Measurements from ENCODE around the gene CD99L2. TPM values are rescaled to one million over a fixed set of nuclear protein-coding genes. Genes with fewer than 3 reads are reported as not detected.

CD99L2 gene
- total RNA-seq, 4 donors from 2014 or later, result 12.3 to 22.4 (median 16.5) TPM

- Histone ChIP-seq H3K27me3 (no peaks in the 10 kb centered on the region), H3K36me3 (no peaks in the 10 kb centered on the region), H3K27ac (no peak overlapping the region), H3K4me1 (no peaks in the 10 kb centered on the region), H3K9me3 (no peaks in the 10 kb centered on the region), H3K4me3 (no peak overlapping the region)
- TF ChIP-seq POLR2AphosphoS5 (IDR thresholded peaks at IDR 0.05) (no peak), EP300 (IDR thresholded peaks at IDR 0.05; ENCODE audit: low read depth) (no peak), POLR2A (IDR thresholded peaks at IDR 0.05) (no peak)
- TF ChIP-seq, protein P1, sequence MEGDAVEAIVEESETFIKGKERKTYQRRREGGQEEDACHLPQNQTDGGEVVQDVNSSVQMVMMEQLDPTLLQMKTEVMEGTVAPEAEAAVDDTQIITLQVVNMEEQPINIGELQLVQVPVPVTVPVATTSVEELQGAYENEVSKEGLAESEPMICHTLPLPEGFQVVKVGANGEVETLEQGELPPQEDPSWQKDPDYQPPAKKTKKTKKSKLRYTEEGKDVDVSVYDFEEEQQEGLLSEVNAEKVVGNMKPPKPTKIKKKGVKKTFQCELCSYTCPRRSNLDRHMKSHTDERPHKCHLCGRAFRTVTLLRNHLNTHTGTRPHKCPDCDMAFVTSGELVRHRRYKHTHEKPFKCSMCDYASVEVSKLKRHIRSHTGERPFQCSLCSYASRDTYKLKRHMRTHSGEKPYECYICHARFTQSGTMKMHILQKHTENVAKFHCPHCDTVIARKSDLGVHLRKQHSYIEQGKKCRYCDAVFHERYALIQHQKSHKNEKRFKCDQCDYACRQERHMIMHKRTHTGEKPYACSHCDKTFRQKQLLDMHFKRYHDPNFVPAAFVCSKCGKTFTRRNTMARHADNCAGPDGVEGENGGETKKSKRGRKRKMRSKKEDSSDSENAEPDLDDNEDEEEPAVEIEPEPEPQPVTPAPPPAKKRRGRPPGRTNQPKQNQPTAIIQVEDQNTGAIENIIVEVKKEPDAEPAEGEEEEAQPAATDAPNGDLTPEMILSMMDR (IDR thresholded peaks at IDR 0.05), result no peak
- in situ Hi-C loops (cut with MboI; ENCODE audit: low pct_ligation_motif_present in 1 of 4, low pct_unique_long_range_greater_than_20kb in 1 of 4, low sequenced_read_pairs in 3 of 4) (loop anchor here in 1 of 4 donors (25.0 kb wide), 1 partner anchor 99 kb away; no protein-coding TSS in a partner anchor), intact Hi-C loops (cut with DNase I; ENCODE audit: low total_unique reads) (no loop called here)
- DNase-seq, result no peak
- 86% methylated on average over 9 of the region's 9 CpGs; no CpG with 5 or more reads in 1 of the 2 donors for WGBS, 2 donors (ENCODE audit: low coverage in 1 of 2)
Observed at GRCh38 chrX:150913511-150913910, 15.0 kb upstream of the CD99L2 start.

DNA sequence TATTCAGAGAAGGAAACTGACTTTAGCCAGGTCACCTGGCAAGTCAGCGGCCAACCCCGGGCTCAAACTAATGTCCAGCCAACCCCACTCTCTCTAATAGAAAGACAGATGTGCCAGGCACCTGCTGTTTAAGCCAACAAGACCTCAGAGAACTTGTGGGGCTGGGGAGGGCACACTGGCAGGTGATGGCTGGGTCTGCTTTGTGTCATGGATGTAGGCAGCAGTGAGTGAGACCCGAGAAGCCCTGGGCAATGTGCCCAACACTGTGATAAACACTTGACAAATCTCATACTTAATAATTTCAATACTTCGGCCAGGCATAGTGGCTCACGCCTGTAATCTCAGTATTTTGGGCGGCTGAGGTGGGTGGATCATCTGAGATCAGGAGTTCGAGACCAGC is 9.0 kb upstream of the CD99L2 start:
- Histone ChIP-seq H3K36me3 (no peaks in the 10 kb centered on the region), H3K27me3 (no peaks in the 10 kb centered on the region), H3K9me3 (no peaks in the 10 kb centered on the region), H3K4me3 (no peak overlapping the region), H3K4me1 (no peaks in the 10 kb centered on the region), H3K27ac (no peak overlapping the region)
- intact Hi-C loops (cut with DNase I; ENCODE audit: low total_unique reads), result no loop called here
- 76% methylated on average over 7 of the region's 7 CpGs; no CpG with 5 or more reads in 1 of the 2 donors for WGBS, 2 donors (ENCODE audit: low coverage in 1 of 2)
- no peak for DNase-seq
- TF ChIP-seq, protein P1 (IDR thresholded peaks at IDR 0.05), result no peak
- no peak for TF ChIP-seq POLR2AphosphoS5 (IDR thresholded peaks at IDR 0.05)
- no peak for TF ChIP-seq EP300 (IDR thresholded peaks at IDR 0.05; ENCODE audit: low read depth)
- TF ChIP-seq POLR2A (IDR thresholded peaks at IDR 0.05), result no peak
- in situ Hi-C loops (cut with MboI; ENCODE audit: low pct_ligation_motif_present in 1 of 4, low pct_unique_long_range_greater_than_20kb in 1 of 4, low sequenced_read_pairs in 3 of 4), result loop anchor here in 1 of 4 donors (25.0 kb wide), 1 partner anchor 105 kb away; no protein-coding TSS in a partner anchor

DNA sequence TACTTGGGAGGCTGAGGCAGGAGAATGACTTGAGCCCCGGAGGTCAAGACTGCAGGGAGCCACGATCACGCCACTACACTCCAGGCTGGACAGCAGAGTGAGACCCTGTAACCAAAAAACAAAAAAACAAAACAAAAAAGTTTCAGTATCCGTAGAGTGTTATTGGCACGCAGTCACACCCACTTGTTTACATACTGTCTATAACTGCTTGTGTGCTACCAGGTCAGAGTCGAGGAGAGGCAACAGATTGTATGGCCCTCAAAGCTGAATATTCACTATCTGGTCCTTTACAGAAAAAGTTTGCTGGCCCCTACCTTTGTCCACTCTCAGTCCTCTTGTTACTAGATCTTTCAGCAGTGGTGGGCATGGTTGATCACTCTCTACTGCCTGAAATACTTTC is 8.2 kb upstream of the CD99L2 start:
- H3K4me1 ChIP-seq, result no peaks in the 10 kb centered on the region
- no peaks in the 10 kb centered on the region for H3K9me3 ChIP-seq
- intact Hi-C loops (cut with DNase I; ENCODE audit: low total_unique reads) (no loop called here), in situ Hi-C loops (cut with MboI; ENCODE audit: low pct_ligation_motif_present in 1 of 4, low pct_unique_long_range_greater_than_20kb in 1 of 4, low sequenced_read_pairs in 3 of 4) (loop anchor here in 1 of 4 donors (25.0 kb wide), 1 partner anchor 106 kb away; no protein-coding TSS in a partner anchor)
- no peaks in the 10 kb centered on the region for H3K27me3 ChIP-seq
- TF ChIP-seq EP300 (IDR thresholded peaks at IDR 0.05; ENCODE audit: low read depth) (no peak), POLR2AphosphoS5 (IDR thresholded peaks at IDR 0.05) (no peak), POLR2A (IDR thresholded peaks at IDR 0.05) (no peak)
- TF ChIP-seq, protein P1 (IDR thresholded peaks at IDR 0.05), result no peak
- DNase-seq, result no peak
- no peaks in the 10 kb centered on the region for H3K36me3 ChIP-seq
- no peak overlapping the region for H3K27ac ChIP-seq
- H3K4me3 ChIP-seq, result no peak overlapping the region
- WGBS, 2 donors (ENCODE audit: low coverage in 1 of 2), result 78% methylated on average over 6 of the region's 6 CpGs; no CpG with 5 or more reads in 1 of the 2 donors

GRCh38 chrX:150905293-150905692 is 6.8 kb upstream of the CD99L2 start:
- Histone ChIP-seq H3K4me3 (no peak overlapping the region), H3K9me3 (no peaks in the 10 kb centered on the region), H3K27ac (no peak overlapping the region), H3K27me3 (no peaks in the 10 kb centered on the region), H3K36me3 (no peaks in the 10 kb centered on the region), H3K4me1 (no peaks in the 10 kb centered on the region)
- intact Hi-C loops (cut with DNase I; ENCODE audit: low total_unique reads) (no loop called here), in situ Hi-C loops (cut with MboI; ENCODE audit: low pct_ligation_motif_present in 1 of 4, low pct_unique_long_range_greater_than_20kb in 1 of 4, low sequenced_read_pairs in 3 of 4) (loop anchor here in 1 of 4 donors (25.0 kb wide), 1 partner anchor 107 kb away; no protein-coding TSS in a partner anchor)
- DNase-seq, result no peak
- TF ChIP-seq EP300 (IDR thresholded peaks at IDR 0.05; ENCODE audit: low read depth) (no peak), POLR2AphosphoS5 (IDR thresholded peaks at IDR 0.05) (no peak), POLR2A (IDR thresholded peaks at IDR 0.05) (no peak)
- TF ChIP-seq, protein P1 (IDR thresholded peaks at IDR 0.05), result no peak
- 55% methylated on average over 3 of the region's 3 CpGs; no CpG with 5 or more reads in 1 of the 2 donors for WGBS, 2 donors (ENCODE audit: low coverage in 1 of 2)
